ENCODE data around the gene LRRC75B. TPM values are rescaled to one million over a fixed set of nuclear protein-coding genes. Genes with fewer than 3 reads are reported as not detected.

LRRC75B gene
- total RNA-seq, 1 experiment from 2014 or later, result 18.1 TPM

DNA sequence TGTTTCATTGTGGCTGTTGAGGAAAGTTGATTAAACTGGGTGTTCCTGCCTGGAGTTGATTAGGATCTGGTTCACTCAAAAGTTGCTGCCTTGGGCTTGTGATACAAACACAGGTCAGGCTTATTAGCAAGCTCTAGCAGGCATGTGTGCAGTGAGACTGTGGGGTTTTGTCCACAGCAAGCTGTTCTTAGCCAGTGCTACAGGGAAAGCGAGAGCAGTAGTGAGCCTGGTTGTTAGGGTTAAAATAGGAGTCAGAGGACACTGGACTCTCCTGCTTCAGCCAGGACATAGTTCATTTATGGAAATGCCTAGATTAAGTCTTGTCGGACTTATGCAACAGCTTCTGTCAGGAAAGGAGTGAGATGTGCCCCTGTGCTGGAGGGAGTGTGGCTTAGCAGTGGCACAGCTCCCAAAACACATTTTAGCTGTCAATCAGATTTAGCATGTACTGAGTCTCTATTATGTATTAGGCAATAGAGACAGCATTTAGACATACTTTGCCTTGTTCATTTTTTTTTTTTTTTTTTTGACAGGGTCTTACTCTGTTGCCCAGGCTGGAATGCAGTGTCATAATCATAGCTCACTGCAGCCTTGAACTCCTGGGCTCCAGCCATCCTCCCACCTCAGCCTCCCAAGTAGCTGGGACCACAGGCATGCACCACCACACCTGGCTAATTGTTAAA lies 28.4 kb downstream of the LRRC75B start:
- Mint-ChIP-seq H3K4me3 (no peak overlapping the region), H3K9me3 (no peaks in the 10 kb centered on the region), H3K27me3 (ENCODE audit: low read depth) (no peaks in the 10 kb centered on the region), H3K27ac (0 out of 7 replicates have a peak overlapping the region, but pooled peaks of 1 of the 3 experiments have one; percentile 8), H3K36me3 (ENCODE audit: insufficient read depth in 1 of 3, low read depth in 3 of 3) (peaks cover 29 to 65% (median 52%) of the 10 kb centered on the region in 3 experiments), H3K4me1 (no peaks in the 10 kb centered on the region)
- Histone ChIP-seq H3K4ac (ENCODE audit: low read depth, low read length) (no peak overlapping the region), H3K9ac (ENCODE audit: extremely low read depth, insufficient read length, low read length) (peak overlapping the region; percentile 17), H3K9me3 (ENCODE audit: control insufficient read depth, low read depth, low read length) (no peaks in the 10 kb centered on the region), H3K27ac (ENCODE audit: insufficient read length, low read depth, low read length) (no peak overlapping the region), H2BK120ac (ENCODE audit: low read depth, low read length, poor library complexity, severe bottlenecking) (no peak overlapping the region), H3K56ac (ENCODE audit: insufficient read length, low read depth, low read length) (no peak overlapping the region), H2AK5ac (ENCODE audit: insufficient read length, low read length) (no peak overlapping the region), H3K79me2 (ENCODE audit: insufficient read depth, low read length) (peaks cover 45% of the 10 kb centered on the region), H3K23me2 (ENCODE audit: insufficient read length, low read depth, low read length, poor library complexity, severe bottlenecking) (no peaks in the 10 kb centered on the region), H4K20me1 (ENCODE audit: control insufficient read depth, insufficient read depth, insufficient read length) (no peaks in the 10 kb centered on the region), H4K8ac (replicated peaks; ENCODE audit: insufficient read length, low read depth, low read length) (no peak overlapping the region), H4K91ac (ENCODE audit: insufficient read length, low read depth, low read length) (no peak overlapping the region), H3K14ac (ENCODE audit: insufficient read depth, low read length) (no peak overlapping the region), H3T11ph (ENCODE audit: low read length) (no peak overlapping the region), H3K4me1 (ENCODE audit: insufficient read depth, low read length) (no peaks in the 10 kb centered on the region), H4K5ac (ENCODE audit: insufficient read length, low read depth, low read length) (no peak overlapping the region), H2BK5ac (ENCODE audit: insufficient read length, low read length) (no peak overlapping the region), H3K27me3 (ENCODE audit: insufficient read depth, low read length) (no peaks in the 10 kb centered on the region), H3K18ac (ENCODE audit: insufficient read length, low read depth, low read length) (no peak overlapping the region), H3K79me1 (ENCODE audit: insufficient read depth, low read depth, low read length, poor library complexity, severe bottlenecking) (peaks cover 5% of the 10 kb centered on the region), H2BK12ac (ENCODE audit: insufficient read length, low read depth, low read length) (no peak overlapping the region), H3K4me2 (ENCODE audit: insufficient read depth, insufficient read length, low read length) (no peak overlapping the region), H2BK20ac (ENCODE audit: low read depth, low read length, poor library complexity, severe bottlenecking) (no peak overlapping the region), H2AFZ (ENCODE audit: low read length) (no peak overlapping the region), H3K23ac (ENCODE audit: insufficient read length, low read depth, low read length) (no peak overlapping the region), H2BK15ac (ENCODE audit: low read depth, low read length) (no peak overlapping the region)
- no CpG with 5 or more reads among the region's 2 CpGs for WGBS (ENCODE audit: extremely low coverage, insufficient read length, low lambda C conversion rate)
- TF ChIP-seq, protein P1, sequence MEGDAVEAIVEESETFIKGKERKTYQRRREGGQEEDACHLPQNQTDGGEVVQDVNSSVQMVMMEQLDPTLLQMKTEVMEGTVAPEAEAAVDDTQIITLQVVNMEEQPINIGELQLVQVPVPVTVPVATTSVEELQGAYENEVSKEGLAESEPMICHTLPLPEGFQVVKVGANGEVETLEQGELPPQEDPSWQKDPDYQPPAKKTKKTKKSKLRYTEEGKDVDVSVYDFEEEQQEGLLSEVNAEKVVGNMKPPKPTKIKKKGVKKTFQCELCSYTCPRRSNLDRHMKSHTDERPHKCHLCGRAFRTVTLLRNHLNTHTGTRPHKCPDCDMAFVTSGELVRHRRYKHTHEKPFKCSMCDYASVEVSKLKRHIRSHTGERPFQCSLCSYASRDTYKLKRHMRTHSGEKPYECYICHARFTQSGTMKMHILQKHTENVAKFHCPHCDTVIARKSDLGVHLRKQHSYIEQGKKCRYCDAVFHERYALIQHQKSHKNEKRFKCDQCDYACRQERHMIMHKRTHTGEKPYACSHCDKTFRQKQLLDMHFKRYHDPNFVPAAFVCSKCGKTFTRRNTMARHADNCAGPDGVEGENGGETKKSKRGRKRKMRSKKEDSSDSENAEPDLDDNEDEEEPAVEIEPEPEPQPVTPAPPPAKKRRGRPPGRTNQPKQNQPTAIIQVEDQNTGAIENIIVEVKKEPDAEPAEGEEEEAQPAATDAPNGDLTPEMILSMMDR (conservative IDR thresholded peaks at IDR 0.05), result no peak
- DNase-seq, result no peak

Data from H9 (cell line).